GM20000 (cell line): Measurements from ENCODE around the gene CLUH.

Experiments used
- DNase-seq: peaks from one replicate; pipeline ENCODE4 v3.0.0; 2012; ENCODE audit warnings: low spot score
- TF ChIP-seq, protein P1 (sequence below): IDR thresholded peaks from 2 replicates; pipeline ENCODE4 v1.5.1; 2012; ENCODE audit warnings: mild to moderate bottlenecking, control low read depth; ENCODE audit errors: extremely low read depth, missing control alignments

The CLUH gene

DNA sequence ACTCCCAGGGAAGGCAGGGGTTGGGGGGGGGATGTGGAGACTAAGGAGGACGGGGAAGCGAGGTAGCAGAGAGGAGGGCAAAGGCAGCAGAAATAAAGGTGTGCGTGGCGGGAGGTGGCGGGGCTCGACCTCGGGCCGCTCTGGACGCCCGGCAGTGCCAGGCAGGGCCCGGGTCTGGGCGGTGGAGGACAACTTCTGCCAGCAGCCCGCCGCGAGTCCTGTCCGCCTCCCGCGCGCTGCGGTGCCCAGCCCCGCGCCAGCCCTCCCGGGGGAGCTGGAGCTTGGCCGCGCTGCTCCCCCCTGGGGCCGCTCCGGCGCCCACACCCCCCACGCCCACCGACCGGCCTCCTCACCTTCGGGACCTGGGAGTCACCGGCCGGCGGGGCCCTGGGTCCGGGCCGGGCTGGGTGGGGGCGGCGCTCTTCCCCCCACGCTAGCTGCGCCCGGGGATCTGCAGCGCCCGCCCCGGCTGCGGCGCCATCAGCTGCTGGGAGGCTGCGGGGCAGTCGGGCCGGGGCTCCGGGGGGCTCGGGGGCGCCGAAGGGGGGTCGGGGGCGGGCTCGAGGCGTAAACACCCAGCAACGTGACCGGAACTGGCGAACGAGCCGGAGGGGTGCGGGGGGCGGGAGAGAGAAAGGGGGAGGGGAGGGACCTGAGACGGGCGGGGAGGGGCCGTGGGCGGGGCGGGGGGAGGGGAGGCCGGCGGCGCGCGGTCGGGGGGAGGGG, 37.7 kb upstream of the CLUH start, which contains the start of gene CCDC92B:
Gene CCDC92B (minus strand): TSS at position 595 of the 726 bp plus-strand sequence. CDS start 14,507 bp downstream, outside the sequence.
- TF ChIP-seq, protein P1, sequence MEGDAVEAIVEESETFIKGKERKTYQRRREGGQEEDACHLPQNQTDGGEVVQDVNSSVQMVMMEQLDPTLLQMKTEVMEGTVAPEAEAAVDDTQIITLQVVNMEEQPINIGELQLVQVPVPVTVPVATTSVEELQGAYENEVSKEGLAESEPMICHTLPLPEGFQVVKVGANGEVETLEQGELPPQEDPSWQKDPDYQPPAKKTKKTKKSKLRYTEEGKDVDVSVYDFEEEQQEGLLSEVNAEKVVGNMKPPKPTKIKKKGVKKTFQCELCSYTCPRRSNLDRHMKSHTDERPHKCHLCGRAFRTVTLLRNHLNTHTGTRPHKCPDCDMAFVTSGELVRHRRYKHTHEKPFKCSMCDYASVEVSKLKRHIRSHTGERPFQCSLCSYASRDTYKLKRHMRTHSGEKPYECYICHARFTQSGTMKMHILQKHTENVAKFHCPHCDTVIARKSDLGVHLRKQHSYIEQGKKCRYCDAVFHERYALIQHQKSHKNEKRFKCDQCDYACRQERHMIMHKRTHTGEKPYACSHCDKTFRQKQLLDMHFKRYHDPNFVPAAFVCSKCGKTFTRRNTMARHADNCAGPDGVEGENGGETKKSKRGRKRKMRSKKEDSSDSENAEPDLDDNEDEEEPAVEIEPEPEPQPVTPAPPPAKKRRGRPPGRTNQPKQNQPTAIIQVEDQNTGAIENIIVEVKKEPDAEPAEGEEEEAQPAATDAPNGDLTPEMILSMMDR: no peak
- peak; percentile 50 for DNase-seq

DNA sequence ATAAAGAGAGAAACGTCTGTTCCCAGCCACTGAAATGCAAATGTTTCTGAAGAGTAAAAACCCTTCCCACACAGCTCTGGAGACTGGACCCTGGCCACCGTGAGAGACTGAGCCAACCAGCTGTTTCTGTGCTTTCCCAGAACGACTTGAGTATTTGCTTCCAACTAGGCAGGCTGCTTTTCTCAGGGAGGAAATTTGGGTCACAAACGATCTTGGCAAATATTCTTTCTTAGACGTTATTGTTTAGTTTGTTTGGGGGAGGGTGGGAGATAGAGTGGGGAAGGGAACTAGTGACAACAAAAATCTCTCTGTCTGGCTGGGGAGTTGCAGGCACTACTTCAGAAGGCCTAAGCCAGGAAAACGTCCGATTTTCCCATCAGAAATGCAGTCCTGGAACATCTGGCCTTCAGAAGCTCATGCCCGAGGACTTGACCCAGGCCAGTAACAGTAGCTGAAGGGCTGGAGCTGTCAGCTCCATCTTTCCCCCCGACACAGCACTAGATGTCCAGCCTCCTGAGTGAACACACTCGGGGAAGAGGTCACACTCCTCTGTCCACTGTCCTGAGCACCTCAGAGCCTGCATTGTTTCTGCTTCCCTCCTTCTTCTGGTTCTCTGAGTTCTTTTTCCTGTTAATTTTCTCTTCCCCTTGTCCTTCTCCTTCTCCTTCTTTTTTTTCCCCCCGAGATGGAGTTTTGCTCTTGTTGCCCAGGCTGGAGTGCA, 33.9 kb upstream of the CLUH start:
- DNase-seq: no peak
- TF ChIP-seq, protein P1: no peak

DNA sequence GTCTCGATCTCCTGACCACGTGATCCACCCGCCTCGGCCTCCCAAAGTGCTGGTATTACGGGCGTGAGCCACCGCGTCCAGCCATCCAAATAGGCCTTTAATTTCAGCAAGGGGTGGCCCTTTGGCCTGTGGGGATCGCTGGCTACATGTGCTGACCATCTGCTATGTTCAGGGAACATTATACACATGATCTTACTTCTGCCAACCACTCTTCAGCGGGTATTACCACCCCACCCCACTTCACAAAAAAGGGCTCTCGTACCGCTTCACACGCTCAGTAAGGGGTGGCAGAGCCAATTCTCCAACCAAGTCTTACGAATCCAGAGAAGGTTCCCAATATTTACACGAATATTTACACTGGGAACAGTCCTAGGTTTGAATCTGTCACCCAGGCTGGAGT, 26.1 kb upstream of the CLUH start:
- TF ChIP-seq, protein P1: no peak
- DNase-seq: no peak

DNA sequence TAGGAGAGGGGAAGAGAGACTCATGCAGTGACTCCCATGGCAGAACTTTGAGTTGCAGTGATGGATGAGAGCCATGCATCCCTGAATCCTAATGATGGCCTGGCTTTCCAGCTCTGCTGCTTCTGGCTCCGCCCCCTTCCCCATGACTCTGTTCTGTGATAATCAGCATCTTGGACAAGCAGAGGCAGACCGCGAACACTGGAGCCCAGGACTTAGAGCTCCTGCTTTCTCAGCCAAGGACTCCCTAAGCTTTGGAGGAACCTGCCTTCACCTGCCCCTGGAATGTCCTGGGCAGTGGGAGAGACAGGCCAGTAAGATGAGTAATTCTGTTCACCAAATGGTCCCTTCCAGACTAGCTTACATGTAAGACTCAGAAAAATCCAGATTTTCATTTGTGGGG, 25.4 kb upstream of the CLUH start:
- TF ChIP-seq, protein P1: no peak
- DNase-seq: no peak

DNA sequence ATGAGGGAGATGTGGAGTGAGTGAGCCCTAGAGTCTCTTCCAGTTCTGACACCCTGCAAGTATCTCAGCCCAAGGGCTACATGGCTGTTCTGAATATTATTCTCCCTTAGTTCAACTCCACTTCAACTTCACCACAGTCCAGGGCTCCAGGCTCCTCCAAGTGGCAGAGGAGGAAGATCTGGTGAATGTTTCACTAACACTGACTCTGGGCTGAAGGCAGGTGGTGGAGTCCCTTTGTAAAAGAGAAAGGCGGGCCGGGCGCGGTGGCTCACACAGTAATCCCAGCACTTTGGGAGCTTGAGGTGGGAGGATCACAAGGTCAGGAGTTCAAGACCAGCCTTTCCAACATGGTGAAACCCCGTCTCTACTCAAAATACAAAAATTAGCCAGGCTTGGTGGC, 24.3 kb upstream of the CLUH start:
- no peak for DNase-seq
- TF ChIP-seq, protein P1: no peak

DNA sequence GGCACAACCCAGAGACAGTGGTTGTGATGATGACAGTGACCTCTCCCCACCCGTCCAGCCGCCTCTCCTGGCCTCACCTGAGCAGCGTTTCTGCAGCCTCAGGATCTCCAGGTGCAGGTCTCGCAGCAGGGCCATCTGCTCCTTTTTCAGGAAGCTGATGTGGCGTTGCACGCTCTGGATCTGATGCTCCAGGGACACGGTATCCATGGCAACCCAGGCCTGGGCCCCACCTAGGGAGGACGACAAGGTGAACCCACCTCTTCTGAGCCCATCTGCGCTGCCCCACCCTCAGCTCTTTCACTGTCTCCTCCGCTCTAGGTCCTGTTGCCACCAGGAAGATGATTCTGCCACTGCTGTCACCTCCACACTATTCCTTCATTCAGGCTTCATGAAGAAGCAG, 23.4 kb upstream of the CLUH start:
- no peak for DNase-seq
- TF ChIP-seq, protein P1: no peak

DNA sequence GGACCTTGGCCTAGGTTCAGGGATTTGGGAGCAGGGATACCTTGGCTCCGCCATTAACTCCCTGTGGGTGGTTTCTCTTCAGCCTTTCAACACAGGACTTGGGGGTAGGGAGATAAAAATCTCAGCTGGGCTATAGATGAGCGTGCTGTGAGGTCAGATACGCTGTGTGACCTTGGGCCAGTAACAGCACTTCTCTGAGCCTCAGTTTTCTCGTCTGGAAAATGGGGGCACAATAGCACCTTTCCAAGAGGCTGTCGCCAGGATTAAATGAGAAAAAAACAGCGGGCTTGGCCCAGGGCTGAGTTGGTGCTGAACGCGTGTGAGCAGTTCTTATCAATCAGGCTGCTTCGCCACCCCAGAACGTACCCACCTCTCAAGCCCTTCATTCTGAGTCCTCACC, 20.2 kb upstream of the CLUH start:
- TF ChIP-seq, protein P1: no peak
- no peak for DNase-seq
